Activated CD4-positive, alpha-beta memory T cell treated with anti-CD3 and anti-CD28 coated beads for 36 hours (primary cell): ENCODE results near the gene DLGAP1. TPM values are rescaled to one million over a fixed set of nuclear protein-coding genes. Genes with fewer than 3 reads are reported as not detected.
"Not testable (repeated sequence)": the region's sequence is repeated elsewhere in the genome, so short reads cannot be mapped to it uniquely, and the experiment has no call there.

Source experiments
- CTCF ChIA-PET: fragments of 350-600 bp; sonication (Branson Sonifier 250); formaldehyde crosslinking; loops from one replicate; lab custom pipeline; 2021; ENCODE audit warnings: antibody characterized with exemption, inconsistent platforms; lab: Charles Lee
- POLR2A ChIA-PET: fragments of 350-600 bp; sonication (Branson Sonifier 250); formaldehyde crosslinking; loops from one replicate; lab custom pipeline; 2021; ENCODE audit warnings: antibody characterized with exemption; lab: Charles Lee
- DNase-seq: peaks from one replicate; pipeline ENCODE4 v3.0.0-alpha.2; 2020
- H3K27ac Mint-ChIP-seq: one replicate; pipeline ENCODE4 v1.8.0; 2021; ENCODE audit warnings: mixed read lengths
- H3K27me3 Mint-ChIP-seq: one replicate; pipeline ENCODE4 v1.8.0; 2021; ENCODE audit warnings: mixed read lengths
- H3K36me3 Mint-ChIP-seq: one replicate; pipeline ENCODE4 v1.8.0; 2021; ENCODE audit warnings: mixed read lengths
- H3K4me1 Mint-ChIP-seq: one replicate; pipeline ENCODE4 v1.8.0; 2021; ENCODE audit warnings: low read depth, mixed read lengths
- H3K4me3 Mint-ChIP-seq: one replicate; pipeline ENCODE4 v1.8.0; 2021; ENCODE audit warnings: mild to moderate bottlenecking, mixed read lengths
- H3K9me3 Mint-ChIP-seq: one replicate; pipeline ENCODE4 v1.8.0; 2021; ENCODE audit warnings: mixed read lengths
- intact Hi-C: fragments of 100-400 bp; cut with micrococcal nuclease; formaldehyde crosslinking; loops from one replicate; pipeline ENCODE4 v1.15.1; 2023
- total RNA-seq, 2 experiments: library from RNA; stranded (reverse); gene quantifications; one replicate each; pipeline ENCODE4 v1.2.3, GENCODE V29; 2021

The DLGAP1 gene
- total RNA-seq = 1 to 10 TPM in 1 of 2 experiments, under 1 TPM in 1; 0.45 to 1.0 TPM

GRCh38 chr18:4455113-4455811, at the start of gene DLGAP1:
TSS of gene DLGAP1 (minus strand) at chr18:4455307.
- H3K27me3 Mint-ChIP-seq = peaks cover 20% of the 10 kb centered on the region
- H3K36me3 Mint-ChIP-seq = peaks cover 5% of the 10 kb centered on the region
- no peak for DNase-seq
- CTCF ChIA-PET = no interaction called here
- intact Hi-C loops = no loop called here
- H3K27ac Mint-ChIP-seq = no peak within 1 kb of the TSS
- H3K4me3 Mint-ChIP-seq = no peak within 1 kb of the TSS
- H3K9me3 Mint-ChIP-seq = peaks cover 13% of the 10 kb centered on the region
- peaks cover 2% of the 10 kb centered on the region for H3K4me1 Mint-ChIP-seq
- POLR2A ChIA-PET = no interaction called here

GRCh38 chr18:4494703-4495284, 39.7 kb upstream of the DLGAP1 start:
- H3K4me1 Mint-ChIP-seq, POLR2A ChIA-PET, H3K27ac Mint-ChIP-seq, H3K27me3 Mint-ChIP-seq, DNase-seq, H3K9me3 Mint-ChIP-seq, CTCF ChIA-PET, intact Hi-C loops, H3K4me3 Mint-ChIP-seq, H3K36me3 Mint-ChIP-seq: not testable (repeated sequence)

- H3K9me3 Mint-ChIP-seq = peaks cover 2% of the 10 kb centered on the region
- no peaks in the 10 kb centered on the region for H3K36me3 Mint-ChIP-seq
- CTCF ChIA-PET = no interaction called here
- no peak overlapping the region for H3K4me3 Mint-ChIP-seq
- no peak for DNase-seq
- POLR2A ChIA-PET = no interaction called here
- intact Hi-C loops = no loop called here
- no peak overlapping the region for H3K27ac Mint-ChIP-seq
- no peaks in the 10 kb centered on the region for H3K4me1 Mint-ChIP-seq
- H3K27me3 Mint-ChIP-seq = no peaks in the 10 kb centered on the region
Observed at GRCh38 chr18:4468511-4468910, 13.4 kb upstream of the DLGAP1 start.

- H3K4me3 Mint-ChIP-seq = no peak overlapping the region
- peaks cover 2% of the 10 kb centered on the region for H3K4me1 Mint-ChIP-seq
- intact Hi-C loops = no loop called here
- no peak for DNase-seq
- no peak overlapping the region for H3K27ac Mint-ChIP-seq
- H3K36me3 Mint-ChIP-seq = peaks cover 5% of the 10 kb centered on the region
- H3K9me3 Mint-ChIP-seq = peaks cover 10% of the 10 kb centered on the region
- ChIA-PET POLR2A (no interaction called here), CTCF (no interaction called here)
- H3K27me3 Mint-ChIP-seq = peaks cover 20% of the 10 kb centered on the region
Observed at GRCh38 chr18:4454537-4455112, 482 bp downstream of the DLGAP1 start.

- no peak overlapping the region for H3K27ac Mint-ChIP-seq
- H3K4me3 Mint-ChIP-seq = no peak overlapping the region
- H3K27me3 Mint-ChIP-seq = peaks cover 20% of the 10 kb centered on the region
- peaks cover 9% of the 10 kb centered on the region for H3K9me3 Mint-ChIP-seq
- DNase-seq = no peak
- intact Hi-C loops = no loop called here
- peaks cover 5% of the 10 kb centered on the region for H3K36me3 Mint-ChIP-seq
- ChIA-PET CTCF (no interaction called here), POLR2A (no interaction called here)
- H3K4me1 Mint-ChIP-seq = peaks cover 2% of the 10 kb centered on the region
Observed at GRCh38 chr18:4453874-4454536, 1.1 kb downstream of the DLGAP1 start.

- POLR2A ChIA-PET = no interaction called here
- peaks cover 4% of the 10 kb centered on the region for H3K9me3 Mint-ChIP-seq
- no peak overlapping the region for H3K27ac Mint-ChIP-seq
- no peak overlapping the region for H3K4me3 Mint-ChIP-seq
- peaks cover 5% of the 10 kb centered on the region for H3K36me3 Mint-ChIP-seq
- CTCF ChIA-PET = no interaction called here
- no peak for DNase-seq
- peaks cover 2% of the 10 kb centered on the region for H3K4me1 Mint-ChIP-seq
- peaks cover 20% of the 10 kb centered on the region for H3K27me3 Mint-ChIP-seq
- intact Hi-C loops = no loop called here
Observed at GRCh38 chr18:4453567-4453873, 1.6 kb downstream of the DLGAP1 start.

- DNase-seq = no peak
- ChIA-PET POLR2A (no interaction called here), CTCF (no interaction called here)
- no peaks in the 10 kb centered on the region for H3K4me1 Mint-ChIP-seq
- H3K36me3 Mint-ChIP-seq = peaks cover 3% of the 10 kb centered on the region
- no peaks in the 10 kb centered on the region for H3K9me3 Mint-ChIP-seq
- no peak overlapping the region for H3K4me3 Mint-ChIP-seq
- H3K27ac Mint-ChIP-seq = no peak overlapping the region
- H3K27me3 Mint-ChIP-seq = peaks cover 12% of the 10 kb centered on the region
- intact Hi-C loops = no loop called here
Observed at GRCh38 chr18:4450065-4450658, 4.9 kb downstream of the DLGAP1 start.

- ChIA-PET POLR2A (no interaction called here), CTCF (interaction anchor here (0.6 kb wide), 1 partner anchor 279 kb away, joined by 3 read pairs; no protein-coding TSS in a partner anchor)
- no peaks in the 10 kb centered on the region for H3K27me3 Mint-ChIP-seq
- no peaks in the 10 kb centered on the region for H3K4me1 Mint-ChIP-seq
- intact Hi-C loops = no loop called here
- no peak overlapping the region for H3K4me3 Mint-ChIP-seq
- no peaks in the 10 kb centered on the region for H3K9me3 Mint-ChIP-seq
- no peaks in the 10 kb centered on the region for H3K36me3 Mint-ChIP-seq
- DNase-seq = no peak
- H3K27ac Mint-ChIP-seq = no peak overlapping the region
Observed at GRCh38 chr18:4445902-4446301, 9.2 kb downstream of the DLGAP1 start.

- intact Hi-C loops = no loop called here
- no peaks in the 10 kb centered on the region for H3K9me3 Mint-ChIP-seq
- no peaks in the 10 kb centered on the region for H3K27me3 Mint-ChIP-seq
- ChIA-PET CTCF (no interaction called here), POLR2A (no interaction called here)
- H3K27ac Mint-ChIP-seq = no peak overlapping the region
- H3K4me3 Mint-ChIP-seq = no peak overlapping the region
- no peaks in the 10 kb centered on the region for H3K4me1 Mint-ChIP-seq
- DNase-seq = no peak
- H3K36me3 Mint-ChIP-seq = no peaks in the 10 kb centered on the region
Observed at GRCh38 chr18:4444306-4444705, 10.8 kb downstream of the DLGAP1 start.

- Mint-ChIP-seq H3K27me3 (no peaks in the 10 kb centered on the region), H3K4me3 (no peak overlapping the region), H3K9me3 (no peaks in the 10 kb centered on the region), H3K36me3 (no peaks in the 10 kb centered on the region), H3K27ac (no peak overlapping the region), H3K4me1 (no peaks in the 10 kb centered on the region)
- intact Hi-C loops = no loop called here
- ChIA-PET POLR2A (no interaction called here), CTCF (no interaction called here)
- no peak for DNase-seq
Observed at GRCh38 chr18:4441098-4441497, 14.0 kb downstream of the DLGAP1 start.

GRCh38 chr18:4438938-4439337, 16.2 kb downstream of the DLGAP1 start:
- H3K4me1 Mint-ChIP-seq = no peaks in the 10 kb centered on the region
- no peaks in the 10 kb centered on the region for H3K36me3 Mint-ChIP-seq
- ChIA-PET CTCF (no interaction called here), POLR2A (no interaction called here)
- no peaks in the 10 kb centered on the region for H3K27me3 Mint-ChIP-seq
- H3K4me3 Mint-ChIP-seq = no peak overlapping the region
- no peaks in the 10 kb centered on the region for H3K9me3 Mint-ChIP-seq
- H3K27ac Mint-ChIP-seq = no peak overlapping the region
- intact Hi-C loops = no loop called here
- DNase-seq = no peak

GRCh38 chr18:4433717-4434116, 21.4 kb downstream of the DLGAP1 start:
- DNase-seq = no peak
- ChIA-PET POLR2A (no interaction called here), CTCF (no interaction called here)
- H3K4me3 Mint-ChIP-seq = no peak overlapping the region
- H3K4me1 Mint-ChIP-seq = no peaks in the 10 kb centered on the region
- peaks cover 2% of the 10 kb centered on the region for H3K9me3 Mint-ChIP-seq
- H3K27ac Mint-ChIP-seq = no peak overlapping the region
- H3K27me3 Mint-ChIP-seq = no peaks in the 10 kb centered on the region
- H3K36me3 Mint-ChIP-seq = no peaks in the 10 kb centered on the region
- intact Hi-C loops = no loop called here
